ENCODE measurements around the gene CRTC1. TPM values are rescaled to one million over a fixed set of nuclear protein-coding genes. Genes with fewer than 3 reads are reported as not detected.

Gene CRTC1
- total RNA-seq, 2 donors from 2014 or later: 4.9 to 6.5 TPM

DNA sequence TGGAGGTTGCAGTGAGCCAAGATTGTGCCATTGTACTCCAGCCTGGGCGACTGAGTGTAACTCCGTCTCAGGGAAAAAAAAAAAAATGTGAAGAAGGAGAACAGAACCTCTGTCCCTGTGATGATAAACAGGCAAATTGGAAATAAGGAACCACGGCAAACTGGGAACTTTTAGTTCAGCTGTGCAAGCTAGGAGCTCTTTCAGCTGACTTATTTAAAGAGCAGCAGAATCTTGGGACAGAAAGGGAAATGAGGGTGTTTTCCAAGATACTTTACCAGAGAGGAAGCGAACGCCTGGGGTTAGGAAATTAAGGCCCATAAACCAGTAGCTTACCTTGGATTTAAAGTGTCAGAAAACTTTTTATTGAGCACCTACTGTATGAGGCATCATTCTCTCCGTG lies 145.3 kb downstream of the CRTC1 start:
- intact Hi-C loops (cut with DNase I): no loop called here
- ATAC-seq (no peak), DNase-seq (no peak)
- no peak overlapping the region for H3K4me3 ChIP-seq
- H3K9me3 ChIP-seq: no peaks in the 10 kb centered on the region
- WGBS, 2 donors: 55 to 61% methylated on average over 6 of the region's 6 CpGs
- no peaks in the 10 kb centered on the region for H3K36me3 ChIP-seq (replicated peaks in 1 of 2; ENCODE audit: insufficient read depth in 1 of 2, low read depth in 2 of 2)
- TF ChIP-seq, protein P1, sequence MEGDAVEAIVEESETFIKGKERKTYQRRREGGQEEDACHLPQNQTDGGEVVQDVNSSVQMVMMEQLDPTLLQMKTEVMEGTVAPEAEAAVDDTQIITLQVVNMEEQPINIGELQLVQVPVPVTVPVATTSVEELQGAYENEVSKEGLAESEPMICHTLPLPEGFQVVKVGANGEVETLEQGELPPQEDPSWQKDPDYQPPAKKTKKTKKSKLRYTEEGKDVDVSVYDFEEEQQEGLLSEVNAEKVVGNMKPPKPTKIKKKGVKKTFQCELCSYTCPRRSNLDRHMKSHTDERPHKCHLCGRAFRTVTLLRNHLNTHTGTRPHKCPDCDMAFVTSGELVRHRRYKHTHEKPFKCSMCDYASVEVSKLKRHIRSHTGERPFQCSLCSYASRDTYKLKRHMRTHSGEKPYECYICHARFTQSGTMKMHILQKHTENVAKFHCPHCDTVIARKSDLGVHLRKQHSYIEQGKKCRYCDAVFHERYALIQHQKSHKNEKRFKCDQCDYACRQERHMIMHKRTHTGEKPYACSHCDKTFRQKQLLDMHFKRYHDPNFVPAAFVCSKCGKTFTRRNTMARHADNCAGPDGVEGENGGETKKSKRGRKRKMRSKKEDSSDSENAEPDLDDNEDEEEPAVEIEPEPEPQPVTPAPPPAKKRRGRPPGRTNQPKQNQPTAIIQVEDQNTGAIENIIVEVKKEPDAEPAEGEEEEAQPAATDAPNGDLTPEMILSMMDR (IDR thresholded peaks at IDR 0.05): no peak
- no peak for TF ChIP-seq POLR2A (IDR thresholded peaks at IDR 0.05)
- H3K27ac ChIP-seq: no peak overlapping the region
- H3K4me1 ChIP-seq: peaks cover 6% of the 10 kb centered on the region
- no peaks in the 10 kb centered on the region for H3K27me3 ChIP-seq

DNA sequence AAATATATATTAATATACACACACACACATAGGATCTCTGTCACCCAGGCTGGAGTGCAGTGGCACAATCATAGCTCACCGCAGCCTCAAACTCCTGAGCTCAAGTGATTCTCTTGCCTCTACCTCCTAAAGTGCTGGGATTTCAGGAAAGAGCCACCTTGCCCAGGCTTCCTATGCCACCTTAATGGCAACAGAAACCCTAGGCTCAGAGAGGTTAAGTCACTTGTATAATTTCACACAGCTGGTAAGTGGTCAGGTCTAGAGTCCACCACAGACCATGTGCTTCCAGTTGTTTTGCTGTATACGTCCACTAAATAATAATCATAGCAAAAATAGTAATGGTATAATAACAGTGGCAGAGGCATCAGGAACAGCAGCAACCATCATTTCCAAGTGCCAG lies 147.0 kb downstream of the CRTC1 start:
- Histone ChIP-seq H3K9me3 (no peaks in the 10 kb centered on the region), H3K4me1 (peaks cover 24% of the 10 kb centered on the region), H3K4me3 (no peak overlapping the region), H3K27ac (no peak overlapping the region), H3K27me3 (no peaks in the 10 kb centered on the region), H3K36me3 (replicated peaks in 1 of 2; ENCODE audit: insufficient read depth in 1 of 2, low read depth in 2 of 2) (no peaks in the 10 kb centered on the region)
- ATAC-seq: no peak
- 89 to 90% methylated on average over 2 of the region's 2 CpGs for WGBS, 2 donors
- intact Hi-C loops (cut with DNase I): no loop called here
- TF ChIP-seq, protein P1 (IDR thresholded peaks at IDR 0.05): no peak
- TF ChIP-seq POLR2A (IDR thresholded peaks at IDR 0.05): no peak
- no peak for DNase-seq

GRCh38 chr19:18831524-18832305 lies 148.2 kb downstream of the CRTC1 start, which contains the start of gene UPF1:
Gene UPF1 (plus strand): TSS chr19:18831959. CDS start chr19:18832210, 251 bp downstream.
- Histone ChIP-seq H3K27ac (peak within 1 kb of the TSS; percentile 90 to 97 (median 94)), H3K9me3 (no peaks in the 10 kb centered on the region), H3K4me1 (peaks cover 36% of the 10 kb centered on the region), H3K4me3 (peak within 1 kb of the TSS; percentile 42 to 56), H3K36me3 (replicated peaks in 1 of 2; ENCODE audit: insufficient read depth in 1 of 2, low read depth in 2 of 2) (no peaks in the 10 kb centered on the region), H3K27me3 (no peaks in the 10 kb centered on the region)
- intact Hi-C loops (cut with DNase I): no loop called here
- ATAC-seq (peak; percentile 90), DNase-seq (peak; percentile 91 to 95 (median 94))
- TF ChIP-seq POLR2A (IDR thresholded peaks at IDR 0.05): peak; percentile 35 to 80 (median 62)
- TF ChIP-seq, protein P1 (IDR thresholded peaks at IDR 0.05): peak in 2 of 7 experiments; percentile 7 to 23
- WGBS, 2 donors: 0 to 5% methylated on average over 3 to 90 of the region's 96 CpGs

Other genes starting within 250 kb of the CRTC1 start
- 10 to 100 TPM; 52.7 to 72.8 TPM for gene ISYNA1, start 245.5 kb upstream of the CRTC1 start, total RNA-seq
- 10 to 100 TPM; 12.5 to 14.2 TPM for gene ELL, start 161.6 kb upstream of the CRTC1 start, total RNA-seq
- gene FKBP8, start 140.1 kb upstream of the CRTC1 start, total RNA-seq: 100 to 1,000 TPM; 235 to 247 TPM
- 10 to 100 TPM; 62.6 to 71.1 TPM for gene KXD1, start 125.8 kb upstream of the CRTC1 start, total RNA-seq
- gene UBA52, start 111.8 kb upstream of the CRTC1 start, total RNA-seq: 100 to 1,000 TPM; 242 to 358 TPM
- 100 to 1,000 TPM; 146 to 214 TPM for gene REX1BD, start 94.9 kb upstream of the CRTC1 start, total RNA-seq
- 10 to 100 TPM; 23.3 to 40.2 TPM for gene CRLF1, start 76.9 kb upstream of the CRTC1 start, total RNA-seq
- gene TMEM59L, start 70.8 kb upstream of the CRTC1 start, total RNA-seq: 1 to 10 TPM in 1 of 2 donors, under 1 TPM in 1; 0.66 to 2.1 TPM
- 1 to 10 TPM; 3.6 to 8.9 TPM for gene KLHL26, start 46.7 kb upstream of the CRTC1 start, total RNA-seq
- 1 to 10 TPM in 1 of 2 donors, under 1 TPM in 1; 0.33 to 6.0 TPM for gene COMP, start 107.6 kb downstream of the CRTC1 start, total RNA-seq
- gene UPF1, start 148.3 kb downstream of the CRTC1 start, total RNA-seq: 10 to 100 TPM; 38.9 to 59.0 TPM
- gene CERS1, start 212.5 kb downstream of the CRTC1 start, total RNA-seq: under 1 TPM; 0.26 to 0.66 TPM
- 100 to 1,000 TPM; 111 to 166 TPM for gene COPE, start 235.7 kb downstream of the CRTC1 start, total RNA-seq
- gene DDX49, start 236.0 kb downstream of the CRTC1 start, total RNA-seq: 10 to 100 TPM; 39.4 to 44.2 TPM

Measured in body of pancreas (tissue), 4 donors.